Heart left ventricle (tissue), 16 donors: ENCODE data around the gene TMTC3. TPM values are rescaled to one million over a fixed set of nuclear protein-coding genes. Genes with fewer than 3 reads are reported as not detected.

ENCODE experiments used
- ATAC-seq, 4 donors: fragments of 200-7000 bp; cut with Tn5 transposase; one replicate each; pipeline ENCODE4 v1.9.1; 2020 to 2022; ENCODE audit warnings: moderate library complexity in 4 of 4, mild to moderate bottlenecking in 3 of 4, moderate number of reproducible peaks in 1 of 4
- DNase-seq, 5 donors: peaks; one replicate each; pipeline ENCODE4 v3.0.0-alpha.2; 2020
- H3K27ac ChIP-seq, 12 donors: fragments of 200-600 bp; sonication (generic) in 4 of 12; one replicate each; pipeline versions ENCODE4 v1.5.0 to v1.8.0; 2016 to 2022; ENCODE audit warnings: mild to moderate bottlenecking in 2 of 12
- H3K27me3 ChIP-seq, 9 donors: fragments of 200-600 bp; sonication (generic) in 2 of 9; one replicate each; pipeline versions ENCODE4 v1.5.1 to v1.8.0; 2016 to 2022; ENCODE audit warnings: mild to moderate bottlenecking in 3 of 9
- H3K36me3 ChIP-seq, 9 donors: fragments of 200-600 bp; sonication (generic) in 2 of 9; one replicate each; pipeline versions ENCODE4 v1.5.0 to v1.8.0; 2018 to 2022; ENCODE audit warnings: mild to moderate bottlenecking in 2 of 9
- H3K4me1 ChIP-seq, 12 donors: fragments of 200-600 bp; sonication (generic) in 4 of 12; one replicate each; pipeline versions ENCODE4 v1.5.0 to v1.8.0; 2016 to 2022; ENCODE audit warnings: mild to moderate bottlenecking in 3 of 12
- H3K4me3 ChIP-seq, 12 donors: fragments of 200-600 bp; sonication (generic) in 4 of 12; one replicate each; pipeline versions ENCODE4 v1.5.0 to v1.8.0; 2017 to 2022; ENCODE audit warnings: mild to moderate bottlenecking in 9 of 12, moderate library complexity in 4 of 12
- H3K9me3 ChIP-seq, 12 donors: fragments of 200-600 bp; sonication (generic) in 4 of 12; one replicate each; pipeline versions ENCODE4 v1.5.0 to v1.8.0; 2016 to 2022; ENCODE audit warnings: mild to moderate bottlenecking in 1 of 12
- POLR2A ChIP-seq, 2 donors: fragments of 450-650 bp; IDR thresholded peaks; one replicate each; pipeline ENCODE4 v1.6.1; 2017; ENCODE audit warnings: antibody characterized with exemption in 2 of 2, mild to moderate bottlenecking in 2 of 2, moderate library complexity in 2 of 2
- WGBS, 4 donors: extraction: QIAGEN DNeasy Blood & Tissue Kit in 2 of 4; methylation state at CpG; one replicate each; pipeline versions ENCODE4 v1.1.5 to v1.1.7; 2013 to 2018; 5-methylcytosine and 5-hydroxymethylcytosine counted together
- intact Hi-C, 10 donors: fragments of 100-400 bp; cut with DNase I; formaldehyde crosslinking; loops; one replicate each; pipeline versions ENCODE4 v1.11.1 to v1.14.2; 2022
- polyA plus RNA-seq, 2 donors: library from polyadenylated mRNA; stranded (reverse); fragments of 200-250 nt; gene quantifications; one replicate each; pipeline ENCODE4 v1.2.3, GENCODE V29; 2013
- total RNA-seq, 9 donors: library from RNA; depleted of rRNA in 2 of 9; stranded (reverse); fragments of >200 nt in 2 of 9; fragmentation: NEBNext Ultra II Directional in 3 of 9; extraction: Animal tissue kit (Norgen Biotek cat#: 25700) in 3 of 9; gene quantifications; one replicate each; pipeline versions ENCODE4 v1.1.0 to v1.2.4, GENCODE V29; 2016 to 2023
- TF ChIP-seq, protein P1 (sequence below), 12 donors: fragments of 200-600 bp; sonication (generic) in 4 of 12; IDR thresholded peaks; one replicate each; pipeline versions ENCODE4 v1.5.0 to v1.8.0; 2018 to 2022; ENCODE audit warnings: antibody characterized with exemption in 12 of 12, mild to moderate bottlenecking in 5 of 12
- donor health status: ischemic (EF 13 %, LVEDD 7.1; RV severe dilation, severe dysfunction).
- donor health status: healthy with polysubstance abuse.
- donor health status: DM: no; HTN: yes; CAD: no.
- donor health status: DM: no; HTN: no; CAD: no.
- donor health status: ischemic (EF 25% LVEDD 6.9; RV normal size, moderate dysfunction).
- donor health status: ischemic (EF 25% LVEDD 5.7; RV mildly dilated, moderate dysfunction).
- donor health status: healthy.
- donor health status: DM: yes; HTN: yes; CAD: no.
- donor health status: ischemic (EF 35%, LVEDD 5.7; RV mildly dilated, moderate dysfunction).
- donor health status: nonischemic (EF 11% LVEDD 7.7; RV severe dilation, severe dysfunction).
- donor health status: DM: yes; HTN: yes; CAD: no.
- donor health status: PGD.
- donor health status: ischemic (EF 29% LVEDD 5.4; RV normal size, mild dysfunction).
- donor health status: nonischemic (EF 23%, LVEDD 6.1; RV moderate dilation, normal function).

TMTC3 gene
- total and polyA plus RNA-seq, 11 donors: 1.2 to 13.8 (median 8.3) TPM

DNA sequence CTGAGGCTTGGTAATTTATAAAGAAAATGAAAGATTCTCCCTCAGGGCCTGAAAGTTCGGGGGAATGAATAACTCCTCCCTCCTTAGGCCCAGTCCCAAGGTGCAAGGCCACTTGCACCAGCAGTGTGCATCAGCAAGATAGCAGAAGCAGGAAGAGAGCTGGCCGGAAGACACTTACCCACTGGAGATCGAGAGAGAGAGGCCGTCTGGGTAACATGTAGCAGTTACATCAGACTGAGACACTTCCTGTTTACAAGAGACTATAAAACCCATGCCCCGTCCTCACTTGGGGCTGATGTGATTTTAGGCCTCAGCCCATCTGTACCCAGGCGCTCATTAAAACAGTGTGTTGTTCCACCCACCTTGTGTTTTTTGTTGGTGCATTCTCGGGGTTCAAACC, 85.2 kb downstream of the TMTC3 start:
- H3K27ac ChIP-seq: no peak overlapping the region
- no peak overlapping the region for H3K4me3 ChIP-seq
- TF ChIP-seq, protein P1, sequence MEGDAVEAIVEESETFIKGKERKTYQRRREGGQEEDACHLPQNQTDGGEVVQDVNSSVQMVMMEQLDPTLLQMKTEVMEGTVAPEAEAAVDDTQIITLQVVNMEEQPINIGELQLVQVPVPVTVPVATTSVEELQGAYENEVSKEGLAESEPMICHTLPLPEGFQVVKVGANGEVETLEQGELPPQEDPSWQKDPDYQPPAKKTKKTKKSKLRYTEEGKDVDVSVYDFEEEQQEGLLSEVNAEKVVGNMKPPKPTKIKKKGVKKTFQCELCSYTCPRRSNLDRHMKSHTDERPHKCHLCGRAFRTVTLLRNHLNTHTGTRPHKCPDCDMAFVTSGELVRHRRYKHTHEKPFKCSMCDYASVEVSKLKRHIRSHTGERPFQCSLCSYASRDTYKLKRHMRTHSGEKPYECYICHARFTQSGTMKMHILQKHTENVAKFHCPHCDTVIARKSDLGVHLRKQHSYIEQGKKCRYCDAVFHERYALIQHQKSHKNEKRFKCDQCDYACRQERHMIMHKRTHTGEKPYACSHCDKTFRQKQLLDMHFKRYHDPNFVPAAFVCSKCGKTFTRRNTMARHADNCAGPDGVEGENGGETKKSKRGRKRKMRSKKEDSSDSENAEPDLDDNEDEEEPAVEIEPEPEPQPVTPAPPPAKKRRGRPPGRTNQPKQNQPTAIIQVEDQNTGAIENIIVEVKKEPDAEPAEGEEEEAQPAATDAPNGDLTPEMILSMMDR (IDR thresholded peaks at IDR 0.05): no peak
- TF ChIP-seq POLR2A (IDR thresholded peaks at IDR 0.05): no peak
- DNase-seq (no peak), ATAC-seq (no peak)
- no peaks in the 10 kb centered on the region for H3K27me3 ChIP-seq
- intact Hi-C loops: no loop called here
- no peaks in the 10 kb centered on the region for H3K4me1 ChIP-seq
- 62 to 70% (median 67%) methylated on average over 7 of the region's 7 CpGs for WGBS, 4 donors
- H3K36me3 ChIP-seq: no peaks in the 10 kb centered on the region
- H3K9me3 ChIP-seq: peaks cover 0 to 24% (median 7%) of the 10 kb centered on the region in 12 donors

DNA sequence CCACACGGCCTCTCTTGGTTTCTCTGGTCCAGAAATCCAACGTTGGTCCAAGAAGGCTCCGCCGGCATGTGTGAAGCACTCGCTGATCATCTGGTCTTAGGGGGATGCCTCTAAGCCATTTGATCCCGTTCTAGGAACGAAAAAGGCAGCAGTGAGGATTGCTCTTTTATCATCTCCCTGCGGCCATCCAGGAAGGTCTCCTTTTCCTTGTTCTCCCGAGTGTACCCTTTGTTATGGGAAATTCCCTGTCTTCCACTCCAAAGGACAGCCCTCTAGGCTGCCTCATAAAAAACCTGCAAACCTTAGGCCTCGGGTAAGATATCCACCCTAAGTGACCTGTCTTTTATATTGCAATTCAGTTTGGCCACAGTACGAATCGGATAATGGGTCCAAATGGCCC, 85.8 kb downstream of the TMTC3 start:
- peaks cover 0 to 20% (median 7%) of the 10 kb centered on the region in 12 donors for H3K9me3 ChIP-seq
- ATAC-seq (no peak), DNase-seq (no peak)
- no peak for TF ChIP-seq POLR2A (IDR thresholded peaks at IDR 0.05)
- TF ChIP-seq, protein P1 (IDR thresholded peaks at IDR 0.05): no peak
- no peaks in the 10 kb centered on the region for H3K27me3 ChIP-seq
- no peak overlapping the region for H3K27ac ChIP-seq
- no peak overlapping the region for H3K4me3 ChIP-seq
- intact Hi-C loops: no loop called here
- H3K36me3 ChIP-seq: no peaks in the 10 kb centered on the region
- WGBS, 4 donors: 91 to 94% (median 93%) methylated on average over 12 of the region's 12 CpGs
- H3K4me1 ChIP-seq: no peaks in the 10 kb centered on the region

DNA sequence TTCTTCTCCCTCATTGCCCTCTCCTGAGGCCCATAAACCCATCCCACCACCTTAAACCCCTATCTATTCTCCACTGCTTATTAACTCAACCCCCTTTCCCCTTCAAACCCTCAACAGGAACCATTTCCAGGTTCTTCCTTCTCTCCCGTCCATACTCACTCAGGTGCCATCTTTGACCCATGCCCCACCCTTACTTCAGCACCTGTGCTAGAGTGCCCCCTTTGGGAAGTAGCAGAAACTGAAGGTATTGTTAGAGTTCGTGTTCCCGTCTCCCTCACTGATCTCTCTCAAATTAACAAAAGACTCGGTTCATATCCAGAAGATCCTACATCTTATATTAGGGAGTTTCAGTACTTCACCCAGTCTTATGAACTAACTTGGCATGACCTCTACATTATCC, 86.6 kb downstream of the TMTC3 start:
- no peaks in the 10 kb centered on the region for H3K4me1 ChIP-seq
- no peak for ATAC-seq
- H3K36me3 ChIP-seq: no peaks in the 10 kb centered on the region
- intact Hi-C loops: no loop called here
- H3K27ac ChIP-seq: no peak overlapping the region
- DNase-seq: no peak
- WGBS, 4 donors: 93 to 98% (median 95%) methylated on average over 4 of the region's 4 CpGs
- no peaks in the 10 kb centered on the region for H3K27me3 ChIP-seq
- TF ChIP-seq, protein P1 (IDR thresholded peaks at IDR 0.05): no peak
- TF ChIP-seq POLR2A (IDR thresholded peaks at IDR 0.05): no peak
- H3K4me3 ChIP-seq: no peak overlapping the region
- H3K9me3 ChIP-seq: peaks cover 0 to 13% (median 1%) of the 10 kb centered on the region in 12 donors

DNA sequence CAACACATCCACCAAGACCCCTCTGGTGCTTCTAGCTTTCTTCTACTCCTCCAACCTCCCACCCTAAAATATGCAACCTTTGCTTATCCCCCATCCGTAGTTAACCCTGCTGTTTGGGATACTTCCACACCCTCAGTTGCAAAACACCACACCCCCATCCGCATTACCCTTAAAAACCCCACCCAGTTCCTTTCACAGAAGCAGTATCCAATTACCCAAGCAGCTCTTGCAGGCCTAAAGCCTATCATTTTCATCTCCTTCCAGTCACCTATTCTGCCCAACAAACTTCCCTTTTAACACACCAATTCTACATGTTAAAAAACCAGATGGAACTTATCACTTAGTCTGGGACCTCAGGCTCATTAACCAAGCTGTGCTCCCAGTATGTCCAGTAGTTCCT, 88.2 kb downstream of the TMTC3 start:
- WGBS, 4 donors: 82 to 92% (median 87%) methylated on average over 2 of the region's 2 CpGs
- H3K4me1 ChIP-seq: no peaks in the 10 kb centered on the region

More for the DNA sequence above, 88.2 kb downstream of the TMTC3 start:
- Histone ChIP-seq H3K4me3 (no peak overlapping the region), H3K27ac (no peak overlapping the region), H3K27me3 (no peaks in the 10 kb centered on the region), H3K9me3 (peaks cover 0 to 7% (median 0%) of the 10 kb centered on the region in 12 donors), H3K36me3 (no peaks in the 10 kb centered on the region)
- DNase-seq: no peak
- intact Hi-C loops: no loop called here
- TF ChIP-seq, protein P1 (IDR thresholded peaks at IDR 0.05): no peak
- TF ChIP-seq POLR2A (IDR thresholded peaks at IDR 0.05): no peak
- ATAC-seq: no peak
